NCI-H146 treated with DMSO at 0.1 percent for 48 hours (cell line): Measurements from ENCODE around the gene TMEM126B.
A peak's percentile ranks its signal among the peaks of the same experiment; 100 is the strongest.
"Not testable (repeated sequence)": the region's sequence is repeated elsewhere in the genome, so short reads cannot be mapped to it uniquely, and the experiment has no call there.

ENCODE experiments used
- DNase-seq: peaks from one replicate; lab custom pipeline; 2025; ENCODE audit not compliant: unreplicated experiment; lab: John Stamatoyannopoulos, UW

The TMEM126B gene

GRCh38 chr11:85647604-85648299 lies 19.4 kb downstream of the TMEM126B start, which contains the start of gene TMEM126A:
TMEM126A (plus strand) TSS chr11:85647967; CDS start chr11:85650256, 2,289 bp downstream.
- peak; percentile 85 for DNase-seq

DNA sequence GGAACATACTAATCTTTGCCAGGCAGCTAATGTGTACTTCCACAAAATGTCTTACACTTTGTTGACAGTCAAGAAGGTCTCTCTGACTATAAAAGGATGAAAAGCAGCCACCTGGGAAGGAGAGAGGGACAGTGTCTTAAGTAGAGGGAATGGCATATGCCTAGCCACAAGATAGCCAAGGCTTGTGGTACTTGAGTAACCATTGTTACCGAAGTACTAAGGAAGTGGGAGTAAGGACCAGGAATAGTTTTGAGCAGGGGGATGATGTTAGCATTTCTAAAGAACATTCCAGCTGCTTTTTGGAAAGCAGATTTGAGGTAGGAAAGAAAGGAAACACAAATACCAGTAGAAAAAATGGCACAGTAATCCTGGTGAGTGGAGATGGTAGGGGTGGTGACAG lies 22.7 kb downstream of the TMEM126B start:
- DNase-seq: no peak

GRCh38 chr11:85652786-85653447 lies 24.5 kb downstream of the TMEM126B start:
- DNase-seq: no peak

GRCh38 chr11:85654343-85654742 lies 25.9 kb downstream of the TMEM126B start:
- DNase-seq: not testable (repeated sequence)

GRCh38 chr11:85656777-85657176 lies 28.4 kb downstream of the TMEM126B start:
- DNase-seq: no peak

- no peak for DNase-seq
These were observed 29.8 kb downstream of the TMEM126B start for GRCh38 chr11:85658180-85658579.

GRCh38 chr11:85661972-85662664 lies 33.7 kb downstream of the TMEM126B start:
- DNase-seq: no peak

- no peak for DNase-seq
These were observed 34.8 kb downstream of the TMEM126B start for GRCh38 chr11:85663080-85663752.

- DNase-seq: peak; percentile 55
These were observed 35.6 kb downstream of the TMEM126B start for GRCh38 chr11:85663753-85664614.

DNA sequence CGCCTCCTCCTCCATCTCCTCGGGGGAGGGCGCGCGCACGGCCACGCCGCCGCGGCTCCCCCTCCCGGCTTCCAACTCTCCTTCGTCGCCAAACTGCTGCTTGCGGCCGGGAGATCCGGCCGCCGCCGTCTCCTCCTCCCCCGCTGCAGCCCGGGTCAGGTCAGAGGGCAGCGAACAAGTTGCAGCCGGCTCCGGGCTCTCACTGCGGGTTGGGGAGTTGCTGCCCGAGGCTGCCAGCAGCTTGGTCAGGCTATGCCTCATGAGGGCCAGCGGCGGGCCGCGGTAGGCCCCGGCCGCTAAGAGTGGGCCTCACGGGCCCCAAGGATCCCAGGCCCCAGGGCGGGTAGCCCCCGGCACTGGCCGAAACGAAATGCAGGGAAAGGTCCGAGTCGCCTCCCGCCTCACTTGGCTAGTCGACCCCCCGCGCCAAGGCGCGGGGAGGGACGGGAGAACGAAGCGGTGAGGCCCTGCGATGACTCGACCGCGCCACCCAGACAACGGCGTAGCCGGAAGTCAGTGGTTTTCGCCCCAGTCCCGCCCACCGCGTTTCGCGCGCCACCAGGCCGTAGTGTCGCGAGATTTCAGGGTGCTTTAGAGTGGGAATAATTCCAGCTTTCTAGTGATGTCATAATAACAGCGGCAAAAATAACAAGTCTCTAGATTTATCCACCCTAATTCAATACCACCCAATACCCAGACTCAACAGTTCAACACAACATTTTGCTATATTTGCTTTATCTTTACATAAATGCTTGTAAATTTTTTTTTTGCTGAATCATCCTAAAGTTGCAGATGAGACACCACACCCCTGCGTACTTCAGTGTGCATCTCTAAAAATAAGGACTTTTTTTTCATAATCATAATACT lies 36.5 kb downstream of the TMEM126B start, which contains the start of gene CREBZF:
Gene CREBZF, minus strand, starts transcription at position 515 of the 867 bp plus-strand sequence. Its CDS starts 254 bp downstream, at position 261.
- peak; percentile 89 for DNase-seq

GRCh38 chr11:85665733-85666132 lies 37.3 kb downstream of the TMEM126B start:
- no peak for DNase-seq

DNA sequence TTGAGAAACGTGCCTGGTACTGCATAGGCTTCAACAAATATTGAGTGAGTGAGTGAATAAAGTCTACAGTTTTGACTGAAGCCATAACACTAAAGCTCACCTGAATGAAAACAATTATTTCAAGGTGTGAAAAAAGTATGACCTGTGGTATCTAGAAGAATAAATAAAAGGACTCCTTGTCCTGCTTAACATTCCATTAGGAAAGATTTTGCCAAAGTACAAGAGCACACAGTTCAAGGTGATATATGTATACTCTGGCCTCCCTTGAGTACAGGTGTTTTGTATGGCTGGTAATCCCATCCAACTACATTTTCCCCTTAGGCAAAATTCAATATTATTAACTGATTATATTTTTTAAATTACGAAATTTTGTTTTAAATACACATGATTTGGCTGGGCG lies 38.3 kb downstream of the TMEM126B start:
- no peak for DNase-seq

DNA sequence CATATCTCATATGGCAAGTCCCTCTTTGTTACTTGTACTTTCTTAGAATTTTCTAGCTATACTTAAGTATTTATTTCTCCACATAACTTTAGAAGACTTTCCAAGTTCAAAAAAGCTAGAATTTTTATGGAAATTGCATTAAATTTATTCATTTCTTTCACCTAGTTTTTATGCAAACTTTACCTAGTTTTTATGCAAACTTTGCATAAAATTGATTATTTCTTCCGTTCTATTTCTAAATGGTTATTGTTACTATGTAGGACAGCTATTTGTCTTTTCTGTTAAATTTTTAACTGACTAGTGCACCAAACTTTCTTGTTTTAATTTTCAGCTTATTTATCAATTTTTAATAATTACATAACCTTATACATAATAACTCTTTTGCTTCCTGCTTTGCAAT lies 39.8 kb downstream of the TMEM126B start:
- no peak for DNase-seq

- not testable (repeated sequence) for DNase-seq
These were observed 42.7 kb downstream of the TMEM126B start for GRCh38 chr11:85670949-85671663.

DNA sequence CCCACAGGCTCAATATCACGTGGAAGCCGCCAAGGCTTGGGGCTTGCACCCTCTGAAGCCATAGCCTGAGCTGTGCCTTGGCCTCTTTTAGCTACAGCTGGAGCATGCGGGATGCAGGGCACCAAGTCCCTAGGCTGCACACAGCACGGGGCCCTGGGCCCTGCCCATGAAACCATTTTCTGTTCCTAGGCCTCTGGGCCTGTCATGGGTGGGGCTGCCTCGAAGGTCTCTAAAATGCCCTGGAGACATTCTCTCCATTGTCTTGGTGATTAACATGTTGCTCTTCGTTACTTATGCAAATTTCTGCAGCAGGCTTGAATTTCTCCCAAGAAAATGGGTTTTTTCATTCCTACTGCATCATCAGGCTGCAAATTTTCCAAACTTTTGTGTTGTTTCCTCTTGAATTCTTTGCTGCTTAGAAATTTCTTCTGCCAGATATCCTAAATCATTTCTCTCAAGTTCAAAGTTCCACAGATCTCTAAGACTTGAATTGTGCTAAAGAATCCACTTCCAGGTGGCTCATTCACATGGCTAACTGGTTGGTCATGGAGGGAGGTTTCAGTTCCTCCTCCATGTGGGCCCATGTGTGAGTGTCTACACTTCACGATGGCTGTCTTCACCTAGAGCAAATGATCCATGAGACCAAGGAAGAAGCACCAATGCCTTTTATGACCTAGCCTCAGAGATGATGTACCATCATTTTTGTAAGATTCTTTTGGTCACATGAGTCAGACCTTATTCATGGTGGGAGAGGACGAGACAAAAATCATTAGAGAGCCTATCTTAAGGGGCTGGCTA lies 43.9 kb downstream of the TMEM126B start:
- no peak for DNase-seq

GRCh38 chr11:85673393-85673792 lies 45.0 kb downstream of the TMEM126B start:
- DNase-seq: no peak

- no peak for DNase-seq
These were observed 51.2 kb downstream of the TMEM126B start for GRCh38 chr11:85679576-85679975.

DNA sequence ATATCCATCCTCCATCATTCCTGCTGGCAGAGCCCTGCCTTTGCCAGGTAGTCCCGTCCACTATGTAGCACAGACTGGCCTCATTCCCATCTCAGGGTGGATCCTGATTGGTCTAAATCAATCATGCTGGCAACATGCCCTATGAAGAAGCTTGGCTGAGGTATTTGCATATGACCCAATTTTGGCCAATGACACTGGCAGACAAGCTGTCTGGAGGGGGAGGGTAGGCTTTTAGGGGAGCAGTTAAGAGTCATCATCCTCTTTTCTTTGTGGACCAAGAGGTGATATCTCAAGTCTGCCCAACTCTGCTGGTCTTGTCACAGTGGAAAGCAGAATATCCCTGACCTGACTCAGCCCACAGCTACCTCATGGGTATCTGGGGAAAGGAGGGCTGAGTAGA lies 52.5 kb downstream of the TMEM126B start:
- DNase-seq: no peak
